NCI-H446 treated with DMSO at 0.1 percent for 48 hours (cell line): ENCODE data around the gene SLC66A2.
"Not testable (repeated sequence)": the region's sequence is repeated elsewhere in the genome, so short reads cannot be mapped to it uniquely, and the experiment has no call there.

Source experiments
- DNase-seq: peaks from one replicate; lab custom pipeline; 2025; lab: John Stamatoyannopoulos, UW

The SLC66A2 gene

DNA sequence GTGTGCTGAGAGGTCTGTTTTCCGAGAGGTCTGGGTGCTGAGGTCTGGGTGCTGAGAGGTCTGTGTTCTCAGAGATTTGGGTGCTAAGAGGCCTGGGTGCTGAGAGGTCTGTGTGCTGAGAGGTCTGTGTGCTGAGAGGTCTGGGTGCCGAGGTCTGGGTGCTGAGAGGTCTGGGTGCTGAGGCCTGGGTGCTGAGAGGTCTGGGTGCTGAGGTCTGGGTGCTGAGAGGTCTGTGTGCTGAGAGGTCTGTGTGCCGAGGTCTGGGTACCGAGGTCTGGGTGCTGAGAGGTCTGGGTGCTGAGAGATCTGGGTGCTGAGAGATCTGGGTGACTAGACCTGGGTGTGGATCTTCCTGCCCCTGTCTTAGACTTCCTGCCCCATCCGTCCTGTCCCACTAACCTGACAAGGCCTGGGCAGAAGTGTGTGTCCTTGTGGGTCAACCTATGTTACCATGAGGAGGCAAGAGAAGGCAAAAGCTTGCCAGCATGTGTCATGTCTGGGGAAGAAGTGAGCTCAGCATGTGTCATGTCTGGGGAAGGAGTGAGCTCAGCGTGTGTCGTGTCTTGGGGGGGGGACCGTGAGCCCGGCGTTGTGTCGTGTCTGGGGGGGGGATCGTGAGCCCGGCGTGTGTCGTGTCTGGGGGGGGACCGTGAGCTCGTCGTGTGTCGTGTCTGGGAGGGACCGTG is 84.4 kb downstream of the SLC66A2 start:
- no peak for DNase-seq

DNA sequence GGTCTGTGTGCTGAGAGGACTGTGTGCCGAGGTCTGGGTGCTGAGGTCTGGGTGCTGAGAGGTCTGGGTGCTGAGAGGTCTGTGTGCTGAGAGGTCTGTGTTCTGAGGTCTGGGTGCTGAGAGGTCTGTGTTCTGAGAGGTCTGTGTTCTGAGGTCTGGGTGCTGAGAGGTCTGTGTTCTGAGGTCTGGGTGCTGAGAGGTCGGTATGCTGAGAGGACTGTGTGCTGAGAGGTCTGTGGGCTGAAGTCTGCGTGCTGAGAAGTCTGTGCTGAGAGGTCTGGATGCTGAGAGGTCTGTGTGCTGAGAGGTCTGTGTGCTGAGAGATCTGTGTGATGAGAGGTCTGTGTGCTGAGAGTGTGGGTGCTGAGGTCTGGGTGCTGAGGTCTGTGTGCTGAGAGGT is 85.5 kb downstream of the SLC66A2 start:
- not testable (repeated sequence) for DNase-seq

DNA sequence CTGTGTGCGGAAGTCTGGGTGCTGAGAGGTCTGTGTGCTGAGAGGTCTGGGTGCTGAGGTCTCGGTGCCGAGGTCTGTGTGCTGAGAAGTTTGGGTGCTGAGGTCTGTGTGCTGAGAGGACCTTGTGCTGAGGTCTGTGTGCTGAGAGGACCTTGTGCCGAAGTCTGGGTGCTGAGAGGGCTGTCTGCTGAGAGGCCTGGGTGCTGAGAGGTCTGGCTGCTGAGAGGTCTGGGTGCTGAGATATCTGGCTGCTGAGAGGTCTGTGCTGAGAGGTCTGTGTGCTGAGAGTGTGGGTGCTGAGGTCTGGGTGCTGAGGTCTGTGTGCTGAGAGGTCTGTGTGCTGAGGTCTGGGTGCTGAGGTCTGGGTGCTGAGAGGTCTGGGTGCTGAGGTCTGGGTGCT is 86.5 kb downstream of the SLC66A2 start:
- not testable (repeated sequence) for DNase-seq

DNA sequence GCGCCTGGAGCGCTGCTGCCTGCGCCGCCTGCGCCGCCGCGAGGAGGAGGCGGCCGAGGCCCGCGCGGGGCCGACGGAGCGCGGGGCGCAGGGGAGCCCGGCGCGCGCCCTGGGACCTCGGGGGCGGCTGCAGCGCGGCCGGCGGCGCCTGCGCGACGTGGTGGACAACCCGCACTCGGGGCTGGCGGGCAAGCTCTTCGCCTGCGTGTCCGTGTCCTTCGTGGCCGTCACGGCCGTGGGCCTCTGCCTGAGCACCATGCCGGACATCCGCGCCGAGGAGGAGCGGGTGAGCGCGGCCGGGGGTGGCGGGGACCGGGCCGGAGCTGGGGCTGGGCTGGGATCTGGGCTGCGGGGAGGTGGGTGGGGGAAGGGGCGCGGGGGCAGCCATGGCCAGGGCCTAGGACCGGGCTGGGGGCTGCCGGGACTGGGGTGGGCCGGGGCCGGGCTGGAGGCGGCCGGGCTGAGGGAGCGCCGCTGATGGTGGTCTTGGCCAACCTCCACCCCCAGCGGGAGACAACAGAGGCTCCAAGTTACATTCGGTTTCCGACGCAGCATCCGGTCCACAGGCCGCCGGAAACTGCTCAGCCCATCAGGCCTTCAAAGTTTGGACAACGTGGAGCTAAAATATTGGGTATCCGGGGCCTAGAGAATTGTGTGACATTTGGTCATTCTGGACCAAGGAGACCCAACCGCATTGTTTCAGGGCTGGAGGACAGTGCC is 87.3 kb downstream of the SLC66A2 start:
- DNase-seq, result no peak

DNA sequence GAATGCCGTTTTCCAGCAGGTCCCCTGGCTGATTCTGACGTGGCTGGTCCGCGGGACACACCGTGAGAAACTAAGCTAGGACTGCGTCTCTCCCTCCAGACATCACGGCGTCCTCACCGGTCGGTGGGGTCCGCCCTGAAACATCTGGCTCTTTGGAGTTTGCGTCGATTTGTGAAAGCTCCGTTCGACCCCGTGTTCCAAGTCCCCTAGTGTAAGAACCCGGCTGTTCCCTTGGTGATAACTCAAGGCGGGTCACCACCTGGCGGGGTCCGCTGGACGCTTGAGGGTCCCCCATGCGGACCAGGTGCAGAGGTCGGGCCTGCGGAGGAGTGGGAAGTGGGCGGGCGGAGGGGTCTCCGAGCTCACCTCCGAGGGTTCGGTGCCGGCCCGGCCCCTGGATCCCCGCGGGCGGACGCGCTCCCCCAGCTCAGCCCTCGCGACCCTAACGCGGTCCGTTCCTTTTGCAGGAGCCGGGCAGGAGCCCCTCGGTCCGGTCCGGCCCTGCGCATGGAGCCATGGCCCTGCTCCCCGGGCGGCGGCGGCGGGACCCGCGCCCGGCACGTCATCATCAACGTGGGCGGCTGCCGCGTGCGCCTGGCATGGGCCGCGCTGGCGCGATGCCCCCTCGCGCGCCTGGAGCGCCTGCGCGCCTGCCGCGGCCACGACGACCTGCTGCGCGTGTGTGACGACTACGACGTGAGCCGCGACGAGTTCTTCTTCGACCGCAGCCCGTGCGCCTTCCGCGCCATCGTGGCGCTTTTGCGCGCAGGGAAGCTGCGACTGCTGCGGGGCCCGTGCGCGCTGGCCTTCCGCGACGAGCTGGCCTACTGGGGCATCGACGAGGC is 88.1 kb downstream of the SLC66A2 start:
- no peak for DNase-seq

DNA sequence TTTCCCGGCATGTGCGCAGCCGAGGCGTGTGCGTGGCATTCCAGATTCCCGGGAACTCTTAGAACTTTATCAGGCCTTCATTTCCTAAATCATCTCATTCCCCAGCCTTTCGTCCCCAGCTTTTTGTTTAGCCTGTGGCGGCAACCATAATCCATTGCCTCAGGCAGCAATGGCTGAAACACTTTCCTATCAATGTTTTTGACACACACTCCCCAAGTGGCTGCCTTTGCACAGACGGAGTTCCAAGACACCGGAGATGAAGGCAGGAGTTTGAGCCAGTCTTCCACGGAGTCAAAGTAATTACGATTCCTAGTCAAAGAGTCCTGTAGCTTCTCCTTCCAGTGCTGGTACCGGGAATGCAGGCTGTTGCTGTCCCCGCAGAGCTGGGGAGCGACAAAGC is 88.9 kb downstream of the SLC66A2 start:
- no peak for DNase-seq

DNA sequence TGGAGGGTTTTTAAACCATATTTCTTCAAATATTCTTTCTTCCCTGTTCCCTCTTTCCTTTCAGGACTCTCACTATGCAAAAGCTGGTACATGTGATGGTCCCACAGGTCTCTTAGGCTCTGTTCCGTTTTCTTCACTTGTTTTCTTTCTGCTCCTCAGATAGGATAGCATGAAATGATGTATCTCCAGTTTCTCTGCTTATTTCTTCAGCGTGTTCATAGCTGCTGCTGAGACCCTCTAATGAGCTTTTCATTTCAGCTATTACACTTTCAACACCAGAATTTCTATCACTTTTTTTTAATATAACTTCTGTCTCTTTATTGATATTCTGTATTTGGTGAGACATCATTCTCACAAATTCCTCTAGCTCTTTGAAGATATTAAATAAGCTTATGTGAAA is 89.8 kb downstream of the SLC66A2 start:
- DNase-seq, result no peak

DNA sequence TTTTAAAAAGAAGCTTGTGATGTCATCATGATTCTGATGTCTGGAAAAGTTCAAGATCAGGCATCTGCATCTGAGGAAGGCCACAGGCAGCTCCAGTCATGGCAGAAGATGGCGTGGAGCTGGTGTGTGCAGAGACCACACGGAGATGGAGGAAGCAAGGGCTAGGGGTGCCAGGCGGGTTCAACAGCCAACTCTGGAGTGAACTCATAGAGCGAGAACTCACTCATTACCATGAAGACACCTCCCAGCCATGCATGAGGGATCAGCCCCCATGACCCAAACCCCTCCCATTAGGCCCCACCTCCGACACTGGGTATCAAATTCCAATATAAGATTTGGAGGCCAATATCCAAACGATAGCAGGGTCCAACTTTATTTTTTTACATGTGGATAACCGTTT is 92.1 kb downstream of the SLC66A2 start:
- no peak for DNase-seq

DNA sequence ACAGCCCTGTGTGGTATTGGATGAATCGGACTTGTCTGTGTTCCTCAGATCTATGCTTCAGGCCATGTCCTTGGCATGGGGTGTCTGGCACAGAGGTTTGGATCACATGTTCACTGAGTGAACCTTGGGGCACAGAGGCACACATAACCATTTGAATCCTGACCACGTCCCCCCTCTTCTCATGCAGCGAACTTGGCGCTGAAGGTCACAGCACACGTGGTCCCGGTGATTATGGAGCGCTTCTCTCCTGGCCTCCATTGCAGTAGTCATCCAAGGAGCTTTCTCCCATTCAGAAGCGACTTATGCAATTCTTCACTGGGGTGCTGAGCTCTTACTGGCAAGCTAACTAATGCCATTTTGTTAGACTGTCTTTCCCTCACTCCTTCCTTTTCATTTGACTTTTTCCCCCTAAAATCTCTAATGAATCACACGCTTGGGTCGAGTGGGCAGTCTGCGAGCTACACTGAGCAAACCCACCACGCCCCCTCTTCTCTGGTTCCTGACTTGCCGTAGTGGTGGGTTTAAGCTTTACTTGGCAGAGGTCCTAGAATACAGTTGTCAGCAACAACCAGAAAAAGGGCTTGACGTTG is 94.3 kb downstream of the SLC66A2 start:
- no peak for DNase-seq

DNA sequence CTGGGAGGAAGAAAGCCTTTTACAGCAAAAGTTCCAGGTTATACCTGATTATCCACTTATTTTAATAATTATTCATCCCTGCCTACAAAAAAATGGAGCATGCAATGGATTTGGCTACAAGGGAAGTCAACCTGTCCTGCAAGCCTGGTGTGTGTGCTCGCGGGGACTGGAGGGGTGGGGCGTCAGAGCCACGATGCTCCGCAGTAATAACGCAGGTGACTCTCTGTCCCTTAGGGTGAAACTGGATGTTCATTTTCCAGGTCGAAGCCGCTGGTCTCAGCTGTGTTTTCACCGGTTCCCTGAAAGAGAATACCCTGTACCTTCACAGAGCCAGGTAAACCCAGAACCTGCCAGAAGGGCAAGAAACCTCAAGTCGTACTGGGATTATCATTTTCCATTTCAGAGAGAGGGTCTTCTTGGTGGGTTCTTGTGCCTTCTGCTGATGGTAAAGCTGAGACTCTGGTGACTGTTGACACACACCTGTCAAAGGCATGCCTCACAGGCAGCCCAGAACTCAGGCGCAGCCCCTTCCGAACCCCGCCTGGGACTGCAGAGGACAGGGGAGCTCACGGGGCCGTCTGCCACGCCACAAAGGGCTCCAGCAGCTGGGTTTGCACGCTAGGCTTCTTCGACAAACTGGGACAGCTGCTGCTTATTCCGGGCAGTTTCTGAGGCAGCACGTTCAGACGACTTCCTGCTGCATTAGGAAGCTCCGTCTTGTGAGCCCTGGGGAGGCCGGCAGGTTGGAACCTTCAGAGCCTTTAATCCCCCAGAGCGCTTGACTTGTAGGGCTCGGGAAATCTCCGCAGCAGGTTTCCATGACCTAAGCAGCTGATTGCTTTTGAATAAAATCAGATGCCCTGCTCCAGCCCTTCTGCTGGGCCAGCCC is 95.1 kb downstream of the SLC66A2 start:
- DNase-seq, result no peak

DNA sequence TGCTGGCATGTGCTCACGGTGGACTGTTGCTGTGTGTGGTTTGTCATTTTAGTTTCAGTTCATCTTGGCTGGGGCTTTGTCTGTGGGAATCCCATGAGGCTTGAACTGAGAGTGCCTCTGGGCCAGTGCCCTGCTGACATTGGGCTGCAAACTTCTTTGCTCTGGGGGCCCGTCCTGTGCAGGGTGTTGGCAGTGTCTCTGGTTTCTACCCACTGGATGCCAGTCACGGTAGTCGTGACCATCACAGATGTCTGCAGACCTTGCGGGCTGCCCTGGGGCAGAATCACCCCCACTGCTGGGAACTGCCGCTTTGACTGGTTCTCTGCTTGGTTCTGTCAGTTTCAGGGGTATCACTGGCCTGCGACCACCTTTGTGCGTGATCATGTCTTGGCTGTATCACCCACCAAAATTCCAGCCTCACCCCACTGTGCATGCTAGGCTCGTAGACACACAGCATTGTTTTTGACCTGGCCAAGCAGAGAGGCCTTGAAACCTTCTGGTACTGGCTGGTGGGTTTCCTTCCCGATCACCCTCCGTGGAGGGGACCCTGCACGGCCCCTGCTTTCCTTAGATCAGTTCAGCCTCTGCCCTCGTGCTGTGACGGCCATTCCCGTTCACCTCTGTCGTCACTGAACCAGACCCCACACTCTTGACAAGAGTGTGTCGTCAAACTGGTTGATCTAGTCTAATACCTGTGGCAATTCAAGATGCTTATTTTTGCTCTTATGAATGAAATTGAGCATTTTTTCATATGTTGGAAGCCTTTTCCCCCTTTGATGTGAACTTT is 96.1 kb downstream of the SLC66A2 start:
- DNase-seq, result no peak

DNA sequence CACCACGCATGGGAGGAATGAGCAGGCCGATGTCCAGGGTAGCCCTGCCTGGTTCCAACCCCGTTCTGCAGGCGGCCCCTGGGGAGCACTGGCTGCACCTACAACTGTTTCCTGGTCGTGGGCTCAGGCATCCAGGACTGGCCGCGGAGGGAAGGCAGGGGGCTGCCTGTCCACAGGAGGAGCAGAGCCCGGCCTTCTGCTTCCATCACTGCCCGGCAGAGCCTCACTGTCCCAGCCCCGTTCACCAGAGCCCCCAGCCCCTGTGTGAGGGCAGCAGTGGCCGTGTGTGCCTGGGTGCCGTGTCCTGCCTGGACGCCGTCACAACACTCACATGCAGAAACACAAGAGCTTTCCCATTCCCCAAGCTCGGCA is 97.5 kb downstream of the SLC66A2 start:
- DNase-seq, result no peak

DNA sequence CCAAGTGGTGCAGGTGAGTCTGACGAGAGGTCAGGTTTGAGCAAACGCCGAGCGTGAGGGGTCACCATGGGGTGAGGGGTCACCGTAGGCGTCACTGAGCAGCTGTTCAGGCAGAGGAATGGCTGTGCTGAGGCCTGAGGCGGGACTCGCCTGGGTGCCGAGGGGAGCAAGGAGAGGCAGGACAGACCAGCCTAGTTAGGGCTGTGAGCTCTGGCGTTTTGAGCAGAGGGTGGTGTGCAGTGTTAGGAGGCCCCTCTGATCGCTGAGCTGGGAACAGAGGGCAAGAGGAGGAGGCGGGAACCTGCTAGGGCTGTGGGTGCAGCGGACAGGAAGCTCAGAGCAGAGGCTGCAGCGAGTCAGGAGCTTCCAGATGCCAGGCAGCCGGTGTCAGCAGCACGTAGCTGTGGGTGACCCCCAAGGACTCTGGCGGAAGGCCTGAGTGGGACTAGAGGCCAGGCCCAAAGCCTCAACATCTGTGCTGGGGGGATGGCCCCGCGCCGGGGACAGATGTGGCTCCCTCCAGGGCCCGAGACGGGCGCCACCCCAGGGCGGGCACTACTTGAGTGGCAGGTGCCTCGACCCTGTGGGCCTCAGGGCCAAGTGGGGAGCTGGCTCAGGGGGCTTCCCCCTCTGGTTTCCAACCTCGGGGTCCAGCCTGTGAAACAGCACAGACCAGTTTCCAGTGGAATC is 98.0 kb downstream of the SLC66A2 start:
- DNase-seq, result no peak

DNA sequence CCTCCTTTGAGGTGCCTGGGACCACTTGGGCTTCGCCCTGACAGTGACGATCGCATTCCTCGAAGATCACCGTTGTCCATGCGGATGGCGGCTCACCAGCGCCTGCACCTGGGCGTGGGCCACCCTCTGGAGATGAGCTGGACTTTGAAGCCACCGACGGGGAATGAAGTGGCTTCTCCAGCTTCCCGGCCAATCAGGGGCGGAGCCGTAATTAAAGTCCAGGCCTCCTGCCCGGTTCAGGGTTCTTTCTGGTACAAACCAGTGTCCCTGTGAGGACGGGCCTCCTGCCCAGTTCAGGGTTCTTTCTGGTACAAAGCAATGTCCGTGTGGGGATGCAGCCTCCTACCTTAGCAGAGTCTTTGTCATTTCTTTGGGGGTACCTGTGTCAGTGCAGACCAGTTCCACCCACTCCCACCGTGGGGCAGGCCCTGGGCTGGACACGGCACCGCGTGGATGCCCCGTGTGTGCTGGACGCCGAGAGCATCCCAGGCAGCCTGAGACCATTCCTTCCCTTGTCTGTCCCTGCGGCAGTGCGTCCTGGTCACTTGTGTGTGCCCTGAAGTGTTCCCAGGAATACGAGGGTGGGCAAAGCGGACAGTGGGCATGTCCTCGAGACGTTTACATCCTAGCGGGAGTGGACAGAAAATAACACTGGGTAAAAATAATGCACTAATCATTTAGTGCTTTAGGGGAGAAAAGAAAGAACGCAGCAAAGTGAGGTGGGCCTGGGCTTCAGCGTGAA is 98.7 kb downstream of the SLC66A2 start:
- no peak for DNase-seq
